ENCODE data around the gene STK10. TPM values are rescaled to one million over a fixed set of nuclear protein-coding genes. Genes with fewer than 3 reads are reported as not detected.
A peak's percentile ranks its signal among the peaks of the same experiment; 100 is the strongest.
"Not testable (repeated sequence)": the region's sequence is repeated elsewhere in the genome, so short reads cannot be mapped to it uniquely, and the experiment has no call there.

Gene STK10
- total RNA-seq, 2 experiments from 2014 or later: 211 to 229 TPM

DNA sequence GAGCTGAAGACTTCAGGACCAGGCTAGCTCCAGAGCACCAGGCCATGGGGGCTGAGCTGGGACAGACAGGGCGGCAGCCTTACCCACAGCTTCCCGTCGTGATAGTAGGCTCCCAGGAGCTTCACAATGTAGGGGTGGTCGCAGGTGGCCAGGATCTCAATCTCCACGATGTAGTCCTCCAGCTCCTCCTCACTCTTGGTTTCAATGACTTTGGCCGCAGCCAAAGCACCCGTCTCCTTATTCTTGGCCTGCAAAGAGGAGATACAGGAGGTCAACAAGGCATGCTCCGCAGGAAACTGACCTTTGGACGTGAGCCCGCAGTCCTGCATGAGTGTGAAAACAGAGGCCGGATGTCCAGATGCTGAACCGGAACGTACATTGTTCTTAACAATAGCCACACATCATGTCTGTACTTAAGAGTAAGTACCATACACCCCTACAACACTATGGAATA is 31.5 kb downstream of the STK10 start:
- Histone ChIP-seq H3K9me3 (ENCODE audit: control insufficient read depth in 1 of 2, insufficient read depth in 1 of 2, low read length in 2 of 2) (no peaks in the 10 kb centered on the region), H3K27me3 (ENCODE audit: control insufficient read depth in 1 of 2, insufficient read depth in 2 of 2, low read length in 2 of 2) (no peaks in the 10 kb centered on the region), H3K36me3 (ENCODE audit: insufficient read depth, low read length) (peaks cover 62% of the 10 kb centered on the region), H3K4me3 (ENCODE audit: low read length) (no peak overlapping the region), H3K4me1 (ENCODE audit: insufficient read depth, low read length) (peaks cover 72% of the 10 kb centered on the region), H3K27ac (ENCODE audit: low read depth in 1 of 2, low read length in 2 of 2) (no peak overlapping the region)
- H3K36me3 Mint-ChIP-seq (ENCODE audit: low read depth): peaks cover 82% of the 10 kb centered on the region
- ATAC-seq (ENCODE audit: poor library complexity): no peak
- intact Hi-C loops (cut with DNase I, micrococcal nuclease): no loop called here
- CTCF ChIA-PET: interaction anchor here (0.8 to 1.6 kb wide), 4 partner anchors 15 to 31 kb away, joined by 3 to 5 read pairs (median 4); partner anchors contain the start of gene STK10
- no peaks in the 10 kb centered on the region for H3K27me3 Mint-ChIP-seq
- H3K27ac Mint-ChIP-seq: peak overlapping the region; percentile 72
- H3K4me3 Mint-ChIP-seq: peak overlapping the region; percentile 20
- no peak for DNase-seq
- TF ChIP-seq, protein P1, sequence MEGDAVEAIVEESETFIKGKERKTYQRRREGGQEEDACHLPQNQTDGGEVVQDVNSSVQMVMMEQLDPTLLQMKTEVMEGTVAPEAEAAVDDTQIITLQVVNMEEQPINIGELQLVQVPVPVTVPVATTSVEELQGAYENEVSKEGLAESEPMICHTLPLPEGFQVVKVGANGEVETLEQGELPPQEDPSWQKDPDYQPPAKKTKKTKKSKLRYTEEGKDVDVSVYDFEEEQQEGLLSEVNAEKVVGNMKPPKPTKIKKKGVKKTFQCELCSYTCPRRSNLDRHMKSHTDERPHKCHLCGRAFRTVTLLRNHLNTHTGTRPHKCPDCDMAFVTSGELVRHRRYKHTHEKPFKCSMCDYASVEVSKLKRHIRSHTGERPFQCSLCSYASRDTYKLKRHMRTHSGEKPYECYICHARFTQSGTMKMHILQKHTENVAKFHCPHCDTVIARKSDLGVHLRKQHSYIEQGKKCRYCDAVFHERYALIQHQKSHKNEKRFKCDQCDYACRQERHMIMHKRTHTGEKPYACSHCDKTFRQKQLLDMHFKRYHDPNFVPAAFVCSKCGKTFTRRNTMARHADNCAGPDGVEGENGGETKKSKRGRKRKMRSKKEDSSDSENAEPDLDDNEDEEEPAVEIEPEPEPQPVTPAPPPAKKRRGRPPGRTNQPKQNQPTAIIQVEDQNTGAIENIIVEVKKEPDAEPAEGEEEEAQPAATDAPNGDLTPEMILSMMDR (IDR thresholded peaks at IDR 0.05): no peak
- POLR2A ChIA-PET: interaction anchor here (1.4 to 3.2 kb wide), 5 partner anchors 18 to 32 kb away, joined by 3 to 27 read pairs (median 5); partner anchors contain the start of gene STK10
- H3K9me3 Mint-ChIP-seq: no peaks in the 10 kb centered on the region
- peaks cover 79% of the 10 kb centered on the region for H3K4me1 Mint-ChIP-seq (ENCODE audit: low read depth)

DNA sequence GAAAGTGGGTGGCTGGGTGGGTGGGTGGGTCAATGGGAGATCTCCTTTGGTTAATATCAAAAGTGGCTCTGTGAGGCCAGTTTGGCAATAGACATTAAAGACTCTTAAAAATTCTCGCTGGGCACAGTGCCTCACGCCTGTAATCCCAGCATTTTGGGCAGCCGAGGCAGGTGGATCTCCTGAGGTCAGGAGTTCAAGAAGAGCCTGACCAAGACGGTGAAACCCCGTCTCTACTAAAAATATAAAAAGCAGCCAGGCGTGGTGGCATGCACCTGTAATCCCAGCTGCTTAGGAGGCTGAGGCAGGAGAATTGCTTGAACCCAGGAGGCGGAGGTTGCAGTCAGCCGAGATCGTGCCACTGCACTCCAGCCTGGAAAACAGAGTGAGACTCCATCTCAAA is 32.9 kb downstream of the STK10 start:
- CTCF ChIA-PET: interaction anchor here (1.4 kb wide), 1 partner anchor 18 kb away, joined by 4 read pairs; no protein-coding TSS in a partner anchor
- intact Hi-C loops (cut with DNase I, micrococcal nuclease): not testable (repeated sequence)

DNA sequence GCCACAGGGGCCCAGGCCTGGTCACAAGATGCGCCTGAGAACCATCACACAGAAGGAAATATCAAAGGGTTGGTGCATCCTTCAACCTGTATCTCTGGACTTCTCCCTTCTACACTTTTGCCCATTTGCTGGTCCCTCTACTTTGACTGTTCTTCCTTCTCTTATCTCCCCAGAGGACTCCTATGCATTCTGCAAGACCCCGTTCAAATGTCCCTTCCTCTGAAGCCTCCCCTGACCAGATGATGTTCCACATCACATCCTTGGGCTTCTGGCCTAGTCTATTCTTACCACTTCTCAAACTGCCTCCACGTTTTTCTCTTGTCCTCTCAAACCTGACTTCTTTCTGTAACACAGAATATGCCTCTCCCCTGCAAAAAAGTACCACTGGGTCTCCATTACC is 34.3 kb downstream of the STK10 start:
- H3K27ac ChIP-seq (ENCODE audit: low read depth in 1 of 2, low read length in 2 of 2): peak overlapping the region; percentile 27 to 33
- TF ChIP-seq, protein P1 (IDR thresholded peaks at IDR 0.05): no peak
- Mint-ChIP-seq H3K4me3 (no peak overlapping the region), H3K9me3 (no peaks in the 10 kb centered on the region), H3K4me1 (ENCODE audit: low read depth) (peaks cover 83% of the 10 kb centered on the region), H3K27ac (peak overlapping the region; percentile 93), H3K27me3 (no peaks in the 10 kb centered on the region), H3K36me3 (ENCODE audit: low read depth) (peaks cover 91% of the 10 kb centered on the region)
- peaks cover 80% of the 10 kb centered on the region for H3K36me3 ChIP-seq (ENCODE audit: insufficient read depth, low read length)
- DNase-seq (no peak), ATAC-seq (ENCODE audit: poor library complexity) (no peak)
- CTCF ChIA-PET: no interaction called here
- no peak overlapping the region for H3K4me3 ChIP-seq (ENCODE audit: low read length)
- POLR2A ChIA-PET: interaction anchor here (1.6 to 3.2 kb wide), 2 partner anchors 21 kb away, joined by 3 to 27 read pairs; no protein-coding TSS in a partner anchor
- intact Hi-C loops (cut with DNase I, micrococcal nuclease): loop anchor here (5.0 kb wide), 2 partner anchors 34 to 36 kb away; partner anchors contain the start of gene STK10 (in 1 of the 2)
- no peaks in the 10 kb centered on the region for H3K9me3 ChIP-seq (ENCODE audit: control insufficient read depth in 1 of 2, insufficient read depth in 1 of 2, low read length in 2 of 2)
- H3K4me1 ChIP-seq (ENCODE audit: insufficient read depth, low read length): peaks cover 76% of the 10 kb centered on the region
- no peaks in the 10 kb centered on the region for H3K27me3 ChIP-seq (ENCODE audit: control insufficient read depth in 1 of 2, insufficient read depth in 2 of 2, low read length in 2 of 2)

More for the DNA sequence above, 32.9 kb downstream of the STK10 start:
- H3K27ac ChIP-seq (ENCODE audit: low read depth in 1 of 2, low read length in 2 of 2); H3K27me3 ChIP-seq (ENCODE audit: control insufficient read depth in 1 of 2, insufficient read depth in 2 of 2, low read length in 2 of 2); DNase-seq; ATAC-seq (ENCODE audit: poor library complexity); H3K27me3 Mint-ChIP-seq; H3K4me3 ChIP-seq (ENCODE audit: low read length); H3K4me3 Mint-ChIP-seq; H3K9me3 ChIP-seq (ENCODE audit: control insufficient read depth in 1 of 2, insufficient read depth in 1 of 2, low read length in 2 of 2); H3K9me3 Mint-ChIP-seq: not testable (repeated sequence)
- Histone ChIP-seq H3K36me3 (ENCODE audit: insufficient read depth, low read length) (peaks cover 69% of the 10 kb centered on the region), H3K4me1 (ENCODE audit: insufficient read depth, low read length) (peaks cover 74% of the 10 kb centered on the region)
- H3K36me3 Mint-ChIP-seq (ENCODE audit: low read depth): peaks cover 82% of the 10 kb centered on the region
- peak overlapping the region; percentile 93 for H3K27ac Mint-ChIP-seq
- peaks cover 79% of the 10 kb centered on the region for H3K4me1 Mint-ChIP-seq (ENCODE audit: low read depth)
- POLR2A ChIA-PET: interaction anchor here (0.6 to 3.2 kb wide), 4 partner anchors 14 to 87 kb away, joined by 3 to 27 read pairs (median 3); no protein-coding TSS in a partner anchor
